SK-N-SH (cell line): ENCODE results near the gene WNT9B. TPM values are rescaled to one million over a fixed set of nuclear protein-coding genes. Genes with fewer than 3 reads are reported as not detected.

ENCODE experiments used
- CTCF ChIA-PET: fragments of 300-600, 350-600 bp; formaldehyde crosslinking; extraction: SDS; loops from one replicate; lab custom pipeline; 2021; lab: Yijun Ruan, JAX
- POLR2A ChIA-PET: fragments of 350-600 bp; sonication (Branson Sonifier 250); formaldehyde crosslinking; extraction: SDS; loops from one replicate; lab custom pipeline; 2020; ENCODE audit warnings: antibody characterized with exemption, inconsistent platforms; lab: Yijun Ruan, JAX
- DNase-seq: peaks from one replicate; pipeline ENCODE4 v3.0.0; 2012
- H2AFZ ChIP-seq: fragments of 200-600 bp; sonication (generic); 2 replicates; pipeline ENCODE4 v1.8.1; 2016; ENCODE audit warnings: antibody characterized with exemption, mild to moderate bottlenecking, low read depth
- H3F3A ChIP-seq: fragments of 200-600 bp; sonication (generic); replicated peaks from 2 replicates; pipeline ENCODE3; 2016; ENCODE audit warnings: antibody characterized with exemption, mild to moderate bottlenecking; ENCODE audit not compliant: insufficient read depth
- H3K27ac ChIP-seq, 2 experiments: fragments of 200-500 bp in 1 of 2; fragments of 200-600 bp in 1 of 2; sonication (Bioruptor generic) in 1 of 2; sonication (generic), shearing (Covaris generic) in 1 of 2; 2 replicates each; pipeline versions ENCODE4 v1.5.1 to v1.6.1; 2014 to 2016; ENCODE audit warnings: low read depth in 2 of 2, inconsistent platforms in 1 of 2, low read length in 1 of 2, mild to moderate bottlenecking in 1 of 2, mixed read lengths in 1 of 2
- H3K27me3 ChIP-seq: fragments of 200-600 bp; sonication (generic), shearing (Covaris generic); 2 replicates; pipeline ENCODE4 v1.6.1; 2016; ENCODE audit warnings: mixed run types; ENCODE audit not compliant: insufficient read depth
- H3K36me3 ChIP-seq, 2 experiments: fragments of 200-500 bp in 1 of 2; fragments of 200-600 bp in 1 of 2; sonication (Bioruptor generic) in 1 of 2; sonication (generic) in 1 of 2; replicated peaks in 1 of 2; 2 replicates each; pipeline versions ENCODE3 to v1.5.1; 2014 to 2016; ENCODE audit warnings: low read length in 1 of 2, mild to moderate bottlenecking in 1 of 2; ENCODE audit not compliant: insufficient read depth in 2 of 2, control insufficient read depth in 1 of 2
- H3K4me1 ChIP-seq, 2 experiments: fragments of 200-500 bp in 1 of 2; fragments of 200-600 bp in 1 of 2; sonication (Bioruptor generic) in 1 of 2; sonication (generic), shearing (Covaris generic) in 1 of 2; 2 replicates each; pipeline versions ENCODE4 v1.5.1 to v1.6.1; 2014 to 2016; ENCODE audit warnings: low read depth in 1 of 2, low read length in 1 of 2, mixed run types in 1 of 2; ENCODE audit not compliant: insufficient read depth in 2 of 2, control insufficient read depth in 1 of 2
- H3K4me2 ChIP-seq: fragments of 200-600 bp; sonication (generic), shearing (Covaris generic); 2 replicates; pipeline ENCODE4 v1.6.1; 2017; ENCODE audit warnings: mixed run types
- H3K4me3 ChIP-seq, 2 experiments: fragments of 200-500 bp in 1 of 2; fragments of 200-600 bp in 1 of 2; sonication (Bioruptor generic) in 1 of 2; sonication (generic), shearing (Covaris generic) in 1 of 2; 2 replicates each; pipeline versions ENCODE4 v1.5.1 to v1.8.1; 2014 to 2016; ENCODE audit warnings: low read depth in 2 of 2, inconsistent platforms in 1 of 2, low read length in 1 of 2, mild to moderate bottlenecking in 1 of 2, mixed read lengths in 1 of 2, moderate library complexity in 1 of 2
- H3K79me2 ChIP-seq: fragments of 200-600 bp; sonication (generic); 2 replicates; pipeline ENCODE4 v1.8.1; 2017; ENCODE audit warnings: mild to moderate bottlenecking; ENCODE audit not compliant: insufficient read depth
- H3K9ac ChIP-seq: fragments of 200-600 bp; sonication (generic); 2 replicates; pipeline ENCODE4 v1.6.1; 2017; ENCODE audit warnings: mixed run types
- H3K9me2 ChIP-seq: fragments of 200-600 bp; sonication (generic); 2 replicates; pipeline ENCODE4 v1.6.1; 2017; ENCODE audit warnings: mixed run types
- H3K9me3 ChIP-seq: fragments of 200-600 bp; sonication (generic); 2 replicates; pipeline ENCODE4 v1.6.1; 2017; ENCODE audit warnings: mixed run types, mild to moderate bottlenecking, moderate library complexity
- H4K20me1 ChIP-seq: fragments of 200-600 bp; sonication (generic); 2 replicates; pipeline ENCODE4 v1.6.1; 2017; ENCODE audit warnings: mild to moderate bottlenecking, mixed run types; ENCODE audit not compliant: insufficient read depth
- CTCF ChIP-seq: fragments of 200-600 bp; sonication (generic); IDR thresholded peaks from 2 replicates; pipeline ENCODE4 v1.6.1; 2017; ENCODE audit warnings: antibody characterized with exemption, mild to moderate bottlenecking, moderate library complexity
- ELF1 ChIP-seq: IDR thresholded peaks from 2 replicates; pipeline ENCODE4 v1.4.0; 2012
- FOSL2 ChIP-seq: IDR thresholded peaks from 2 replicates; pipeline ENCODE4 v1.4.0; 2012; ENCODE audit warnings: low read depth, mild to moderate bottlenecking, moderate library complexity, borderline replicate concordance
- FOXJ3 ChIP-seq: sonication (generic); formaldehyde crosslinking; IDR thresholded peaks from 2 replicates; pipeline ENCODE4 v1.5.1; 2020; ENCODE audit warnings: mild to moderate bottlenecking, missing genetic modification reagents
- FOXM1 ChIP-seq: IDR thresholded peaks from 2 replicates; pipeline ENCODE4 v1.4.0; 2012; ENCODE audit warnings: low read depth, mild to moderate bottlenecking
- GATA2 ChIP-seq: sonication (generic); formaldehyde crosslinking; IDR thresholded peaks from 2 replicates; pipeline ENCODE4 v1.5.0; 2020; ENCODE audit warnings: mild to moderate bottlenecking, missing genetic modification reagents
- IRF3 ChIP-seq: fragments of 150-350 bp; IDR thresholded peaks from 2 replicates; pipeline ENCODE4 v1.6.1; 2016; ENCODE audit warnings: mild to moderate bottlenecking, low read depth, low read length
- JUND ChIP-seq: IDR thresholded peaks from 2 replicates; pipeline ENCODE4 v1.4.0; 2012
- MEF2A ChIP-seq: IDR thresholded peaks from 2 replicates; pipeline ENCODE4 v1.4.0; 2012; ENCODE audit warnings: low read depth, borderline replicate concordance
- MXI1 ChIP-seq: IDR thresholded peaks from 2 replicates; pipeline ENCODE4 v1.6.1; 2012; ENCODE audit warnings: mild to moderate bottlenecking, low read depth, low read length, improper control_type of control experiment
- NRF1 ChIP-seq: IDR thresholded peaks from 2 replicates; pipeline ENCODE4 v1.6.1; 2012; ENCODE audit warnings: low read depth, mild to moderate bottlenecking, low read length
- RAD21 ChIP-seq: IDR thresholded peaks from 2 replicates; pipeline ENCODE4 v1.6.1; 2012; ENCODE audit warnings: mild to moderate bottlenecking, low read length
- RFX5 ChIP-seq: IDR thresholded peaks from 2 replicates; pipeline ENCODE4 v1.6.1; 2012; ENCODE audit warnings: mild to moderate bottlenecking, improper control_type of control experiment, low read length
- RXRA ChIP-seq: IDR thresholded peaks from 2 replicates; pipeline ENCODE4 v1.4.0; 2012; ENCODE audit warnings: low read depth, mild to moderate bottlenecking, borderline replicate concordance
- SIN3A ChIP-seq: IDR thresholded peaks from 2 replicates; pipeline ENCODE4 v1.6.1; 2012; ENCODE audit warnings: low read depth, mild to moderate bottlenecking, low read length, moderate library complexity, borderline replicate concordance
- TAF1 ChIP-seq: IDR thresholded peaks from 2 replicates; pipeline ENCODE4 v1.6.1; 2012; ENCODE audit warnings: low read depth, mild to moderate bottlenecking, low read length, moderate library complexity, borderline replicate concordance
- TEAD4 ChIP-seq: IDR thresholded peaks from 2 replicates; pipeline ENCODE4 v1.4.0; 2012; ENCODE audit warnings: mild to moderate bottlenecking, borderline replicate concordance; ENCODE audit not compliant: insufficient read depth
- USF1 ChIP-seq: IDR thresholded peaks from 2 replicates; pipeline ENCODE4 v1.4.0; 2012; ENCODE audit warnings: low read depth, borderline replicate concordance
- USF2 ChIP-seq: fragments of 150-350 bp; IDR thresholded peaks from 2 replicates; pipeline ENCODE4 v1.6.1; 2017; ENCODE audit warnings: antibody characterized with exemption, low read length, low read depth, borderline replicate concordance
- WGBS: methylation state at CpG from one replicate; pipeline ENCODE4 v1.1.6; 2017; ENCODE audit warnings: low lambda C conversion rate; 5-methylcytosine and 5-hydroxymethylcytosine counted together
- polyA plus RNA-seq, 3 experiments: library from polyadenylated mRNA; depleted of rRNA; stranded (reverse); fragments of >200 nt; gene quantifications; 2 replicates each; pipeline ENCODE4 v1.2.3, GENCODE V29; 2012

The WNT9B gene
- polyA plus RNA-seq, 1 of the 3 experiments (the other 2 are of a cell fraction): not detected

GRCh38 chr17:46817151-46817900 is 34.1 kb upstream of the WNT9B start:
- Histone ChIP-seq H3K4me2 (no peak overlapping the region), H3F3A (no peaks in the 10 kb centered on the region), H3K4me1 (peaks cover 0 to 11% of the 10 kb centered on the region in 2 experiments; a peak in 1 of 4 replicates), H3K9ac (no peak overlapping the region), H2AFZ (no peak overlapping the region), H3K79me2 (no peaks in the 10 kb centered on the region), H3K27me3 (peaks cover 9% of the 10 kb centered on the region), H3K36me3 (no peaks in the 10 kb centered on the region), H3K9me2 (no peaks in the 10 kb centered on the region), H4K20me1 (no peaks in the 10 kb centered on the region)
- CTCF ChIA-PET: no interaction called here
- no peak for DNase-seq
- 83% methylated on average over 22 of the region's 22 CpGs for WGBS
- POLR2A ChIA-PET: no interaction called here
- TF ChIP-seq IRF3 (no peak), RXRA (no peak), RFX5 (no peak), SIN3A (no peak), FOXM1 (no peak), FOSL2 (no peak), JUND (no peak), GATA2 (CRISPR knock-in tag) (no peak), TEAD4 (no peak), MEF2A (no peak), MXI1 (no peak), RAD21 (no peak), CTCF (no peak), ELF1 (no peak), USF1 (no peak), FOXJ3 (no peak), NRF1 (no peak), TAF1 (no peak), USF2 (no peak)
- TF ChIP-seq, all 33 proteins: peak for 0
- no peak overlapping the region for H3K4me3 ChIP-seq
- no peaks in the 10 kb centered on the region for H3K9me3 ChIP-seq
- H3K27ac ChIP-seq: no peak overlapping the region
